HG02678 (cell line): ENCODE results near the gene RUFY3.
"Not testable (repeated sequence)": the region's sequence is repeated elsewhere in the genome, so short reads cannot be mapped to it uniquely, and the experiment has no call there.

Source experiments
- ATAC-seq: cut with Tn5 transposase; IDR thresholded peaks from one replicate; pipeline ENCODE4 v1.9.1; 2021; ENCODE audit warnings: mild to moderate bottlenecking, moderate library complexity; ENCODE audit not compliant: unreplicated experiment

RUFY3 gene, protein sequence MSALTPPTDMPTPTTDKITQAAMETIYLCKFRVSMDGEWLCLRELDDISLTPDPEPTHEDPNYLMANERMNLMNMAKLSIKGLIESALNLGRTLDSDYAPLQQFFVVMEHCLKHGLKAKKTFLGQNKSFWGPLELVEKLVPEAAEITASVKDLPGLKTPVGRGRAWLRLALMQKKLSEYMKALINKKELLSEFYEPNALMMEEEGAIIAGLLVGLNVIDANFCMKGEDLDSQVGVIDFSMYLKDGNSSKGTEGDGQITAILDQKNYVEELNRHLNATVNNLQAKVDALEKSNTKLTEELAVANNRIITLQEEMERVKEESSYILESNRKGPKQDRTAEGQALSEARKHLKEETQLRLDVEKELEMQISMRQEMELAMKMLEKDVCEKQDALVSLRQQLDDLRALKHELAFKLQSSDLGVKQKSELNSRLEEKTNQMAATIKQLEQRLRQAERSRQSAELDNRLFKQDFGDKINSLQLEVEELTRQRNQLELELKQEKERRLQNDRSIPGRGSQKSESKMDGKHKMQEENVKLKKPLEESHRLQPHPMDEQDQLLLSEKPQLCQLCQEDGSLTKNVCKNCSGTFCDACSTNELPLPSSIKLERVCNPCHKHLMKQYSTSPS

DNA sequence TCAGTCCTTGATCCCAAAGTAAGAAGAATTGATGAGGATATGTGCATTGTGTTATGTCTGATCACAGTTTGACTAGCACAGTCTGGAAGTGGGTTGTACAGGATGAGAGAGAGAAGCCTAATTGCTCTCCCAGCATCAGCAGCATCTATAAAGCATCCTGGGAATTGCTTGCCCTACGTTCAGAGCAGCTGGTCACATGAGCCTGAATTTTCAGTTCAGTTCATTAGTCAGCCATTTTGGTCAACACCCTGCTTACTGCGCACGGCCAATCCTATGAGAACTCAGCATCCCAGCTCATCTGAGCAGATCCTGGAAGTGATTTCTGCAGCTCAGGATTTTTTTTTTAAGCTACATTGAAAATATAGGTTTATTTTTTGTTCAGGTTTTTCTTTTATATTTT, at the start of gene RUFY3:
RUFY3 (plus strand) TSS at position 218 of the 400 bp plus-strand sequence. CDS start 610 bp downstream, outside the sequence.
- no peak for ATAC-seq

DNA sequence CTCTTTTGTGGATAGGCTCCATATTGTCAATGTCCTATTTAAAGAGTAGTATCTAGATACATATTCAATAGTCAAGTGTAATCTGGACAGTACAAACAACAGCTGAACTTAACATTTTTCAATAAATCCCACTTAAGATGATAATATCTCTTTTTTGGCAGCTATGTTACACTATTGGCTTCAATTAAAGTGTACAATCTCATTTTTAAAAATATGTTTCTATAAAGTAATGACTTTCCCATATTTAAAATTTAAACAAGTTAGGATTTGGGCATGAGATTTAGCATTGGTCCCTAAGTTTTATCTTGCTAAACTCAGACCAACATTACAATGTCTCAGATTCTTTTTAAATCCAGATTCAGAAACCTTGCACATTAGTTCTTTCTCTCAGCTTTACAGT, 47.6 kb upstream of the RUFY3 start:
- no peak for ATAC-seq

DNA sequence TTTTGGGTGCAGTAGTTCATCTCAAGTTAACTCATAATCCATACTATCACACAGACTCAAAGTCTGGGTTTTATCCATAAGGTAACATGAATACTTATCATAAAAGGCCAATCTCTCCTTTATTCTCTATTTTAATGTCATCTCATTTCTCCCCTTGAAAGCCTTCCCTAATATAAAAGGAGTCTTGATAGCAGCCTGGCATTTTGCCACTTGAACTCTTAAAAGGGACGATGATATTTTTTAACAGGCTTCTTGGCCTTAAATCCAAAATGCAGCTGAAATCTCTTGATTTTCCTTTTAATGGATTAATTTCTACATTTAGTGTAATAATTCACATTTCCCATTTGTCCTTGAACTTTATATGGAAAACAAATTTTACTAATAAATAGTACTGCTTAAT, 47.0 kb upstream of the RUFY3 start:
- no peak for ATAC-seq

DNA sequence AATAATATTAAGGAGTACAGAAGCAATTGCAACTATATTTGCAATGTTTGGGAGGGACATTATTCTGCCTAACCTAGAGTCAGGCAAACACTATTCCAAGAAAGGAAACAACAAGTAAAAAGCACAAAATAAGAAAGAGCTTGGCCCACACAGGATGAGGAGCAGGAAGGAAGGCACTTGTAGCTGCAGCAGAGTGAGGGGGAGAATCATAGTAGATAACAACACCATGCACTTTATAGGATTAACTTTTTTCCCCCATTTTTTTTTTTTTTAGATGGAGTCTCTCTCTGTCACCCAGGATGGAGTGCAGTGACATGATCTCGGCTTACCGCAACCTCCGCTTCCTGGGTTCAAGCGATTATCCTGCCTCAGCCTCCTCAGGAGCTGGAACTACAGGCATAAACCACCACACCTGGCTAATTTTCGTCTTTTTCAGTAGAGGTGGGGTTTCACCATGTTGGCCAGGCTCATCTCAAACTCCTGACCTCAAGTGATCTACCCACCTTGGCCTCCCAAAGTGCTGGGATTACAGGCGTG, 45.1 kb upstream of the RUFY3 start:
- no peak for ATAC-seq

DNA sequence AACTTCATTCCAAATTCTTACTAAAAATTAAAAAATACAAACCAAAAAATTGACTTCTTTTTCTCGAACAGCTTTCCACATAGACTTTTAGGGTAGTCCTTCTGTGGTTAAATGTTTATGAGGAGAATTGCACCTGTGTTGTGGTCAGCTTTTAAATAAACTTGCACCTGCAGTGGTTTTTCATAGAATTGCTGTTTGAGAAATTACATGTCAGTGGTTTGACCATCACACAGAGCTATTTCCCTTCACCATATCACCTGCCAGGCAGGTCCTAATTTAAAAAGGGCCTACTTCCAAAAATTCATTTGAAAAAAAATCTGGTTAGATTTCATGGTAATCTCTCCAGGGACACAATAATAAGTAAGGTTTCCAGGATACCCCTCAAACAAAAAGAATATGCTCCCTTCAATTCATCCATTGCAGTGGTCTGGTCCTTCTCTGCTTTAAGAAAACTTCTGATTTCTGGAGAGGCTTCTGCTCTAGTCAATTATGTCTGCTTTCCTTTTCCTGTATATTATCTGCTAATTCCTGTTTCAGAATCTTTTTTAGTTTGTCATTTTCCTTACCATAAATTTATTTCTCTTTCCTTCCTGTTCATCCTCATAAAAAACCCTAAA, 43.3 kb upstream of the RUFY3 start:
- peak; percentile 83 for ATAC-seq

DNA sequence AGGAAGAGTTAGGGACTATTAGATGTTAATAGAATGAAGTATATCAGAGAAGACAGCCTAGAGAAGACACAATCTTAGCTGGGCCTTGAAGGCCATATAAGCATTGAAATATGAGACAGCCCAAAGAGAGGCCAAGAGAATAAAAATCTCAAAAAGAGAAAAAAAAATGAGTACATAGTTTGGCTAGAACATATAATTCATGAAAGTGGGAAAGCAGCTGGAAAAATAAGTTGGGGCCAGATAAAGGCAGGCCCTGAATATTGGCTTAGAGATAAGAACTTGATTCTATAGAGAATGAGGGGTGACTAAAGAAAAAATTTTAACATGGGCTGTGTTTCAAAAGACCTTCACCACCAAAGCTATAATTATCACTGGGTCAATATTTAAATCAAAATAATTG, 40.8 kb upstream of the RUFY3 start:
- no peak for ATAC-seq

DNA sequence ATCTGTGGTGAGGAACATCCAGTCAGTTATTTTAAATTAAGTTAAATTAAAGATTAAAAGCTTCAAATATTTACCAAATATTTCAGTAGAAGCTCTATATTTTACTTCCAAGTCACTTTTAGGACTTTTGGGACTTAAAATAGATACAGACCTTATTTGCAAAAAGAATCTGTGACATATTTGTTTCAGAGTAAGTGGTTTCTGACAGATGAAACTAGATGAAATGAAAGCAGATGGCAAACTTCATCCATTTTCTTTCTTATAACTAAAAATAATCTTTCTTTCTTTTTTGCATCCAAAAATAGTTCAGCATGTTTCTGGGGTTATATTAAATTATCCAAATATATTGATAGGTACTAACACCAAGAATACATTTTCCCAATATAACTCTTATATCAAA, 40.1 kb upstream of the RUFY3 start:
- ATAC-seq, result peak; percentile 37

DNA sequence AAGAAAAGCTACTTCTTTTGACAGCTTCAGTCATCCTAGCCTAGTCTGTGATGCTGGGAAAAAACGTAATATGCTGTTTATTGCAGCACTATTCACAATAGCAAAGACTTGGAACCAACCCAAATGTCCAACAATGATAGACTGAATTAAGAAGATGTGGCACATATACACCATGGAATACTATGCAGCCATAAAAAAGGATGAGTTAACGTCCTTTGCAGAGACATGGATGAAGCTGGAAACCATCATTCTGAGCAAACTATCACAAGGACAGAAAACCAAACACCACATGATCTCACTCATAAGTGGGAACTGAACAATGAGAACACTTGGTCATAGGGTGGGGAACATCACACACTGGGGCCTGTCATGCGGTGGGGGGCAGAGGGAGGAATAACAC, 39.6 kb upstream of the RUFY3 start:
- ATAC-seq, result not testable (repeated sequence)

DNA sequence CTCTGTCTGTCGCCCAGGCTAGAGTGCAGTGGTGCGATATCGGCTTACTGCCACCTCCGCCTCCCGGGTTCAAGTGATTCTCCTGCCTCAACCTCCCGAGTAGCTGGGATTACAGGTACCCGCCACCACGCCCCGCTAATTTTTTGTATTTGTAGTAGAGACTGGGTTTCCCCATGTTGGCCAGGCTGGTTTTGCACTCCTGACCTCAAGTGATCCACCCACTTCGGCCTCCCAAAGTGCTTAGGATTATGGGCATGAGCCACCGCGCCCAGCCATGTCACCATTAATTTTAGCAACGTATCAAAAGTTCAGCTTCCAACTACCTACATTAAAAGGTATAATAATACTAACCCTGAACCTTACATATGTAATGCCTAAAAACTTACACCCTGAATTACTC, 34.4 kb upstream of the RUFY3 start:
- ATAC-seq, result no peak

DNA sequence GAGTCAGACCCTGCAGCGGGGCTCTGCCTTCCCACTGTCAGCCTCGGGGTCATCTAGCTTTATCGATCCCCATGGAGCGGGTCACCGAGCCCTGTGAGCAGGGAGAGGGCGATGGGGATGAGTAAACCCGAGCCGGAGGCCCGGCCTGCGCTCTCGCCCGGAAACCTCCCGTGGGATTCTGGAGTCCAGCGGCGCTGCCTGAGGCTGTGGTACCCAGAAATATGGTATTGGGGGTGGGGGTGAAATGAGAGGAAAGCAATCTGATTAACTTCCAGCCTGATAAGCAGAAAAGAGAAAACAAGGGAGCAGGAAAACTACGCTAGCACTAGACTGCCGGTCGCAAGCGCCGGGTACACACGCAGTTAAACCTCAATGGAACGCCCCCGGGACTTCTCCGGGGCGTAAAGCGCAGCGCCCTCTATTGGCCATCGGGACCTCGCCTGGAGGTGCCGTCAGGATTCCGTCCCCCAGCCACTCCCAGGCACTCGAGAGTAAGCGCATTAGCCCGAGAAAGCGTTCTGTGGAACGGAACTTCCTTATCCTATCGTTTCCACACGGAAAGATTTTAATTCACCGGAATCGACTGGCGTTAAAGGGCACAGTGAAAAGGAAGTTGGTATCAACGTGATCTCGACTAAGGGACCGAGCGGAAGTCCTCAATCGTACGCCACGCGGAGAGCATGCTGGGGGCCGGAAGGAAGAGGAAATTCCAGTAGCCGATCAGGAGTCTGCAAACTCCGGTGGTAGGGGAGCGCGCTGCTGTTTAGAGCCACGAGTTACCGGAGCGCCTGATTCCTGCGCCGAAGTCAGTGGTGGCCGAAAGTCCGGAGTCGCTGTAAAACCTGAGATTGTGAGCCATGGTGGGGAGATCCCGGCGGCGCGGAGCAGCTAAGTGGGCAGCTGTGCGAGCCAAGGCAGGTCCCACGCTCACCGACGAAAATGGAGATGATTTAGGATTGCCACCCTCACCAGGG, 33.7 kb upstream of the RUFY3 start, which contains the start of gene UTP3:
UTP3 (plus strand) TSS at position 712 of the 974 bp plus-strand sequence; CDS start at position 858, 146 bp downstream.
- ATAC-seq, result peak; percentile 89

DNA sequence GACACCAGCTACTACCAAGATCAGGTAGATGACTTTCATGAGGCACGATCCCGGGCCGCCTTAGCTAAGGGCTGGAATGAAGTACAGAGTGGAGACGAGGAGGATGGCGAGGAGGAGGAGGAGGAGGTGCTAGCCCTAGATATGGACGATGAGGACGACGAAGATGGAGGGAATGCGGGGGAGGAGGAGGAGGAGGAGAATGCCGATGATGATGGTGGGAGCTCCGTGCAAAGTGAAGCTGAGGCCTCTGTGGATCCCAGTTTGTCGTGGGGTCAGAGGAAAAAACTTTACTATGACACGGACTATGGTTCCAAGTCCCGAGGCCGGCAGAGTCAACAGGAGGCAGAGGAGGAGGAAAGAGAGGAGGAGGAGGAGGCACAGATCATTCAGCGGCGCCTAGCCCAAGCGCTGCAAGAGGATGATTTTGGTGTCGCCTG, 33.0 kb upstream of the RUFY3 start:
- peak; percentile 0 for ATAC-seq

DNA sequence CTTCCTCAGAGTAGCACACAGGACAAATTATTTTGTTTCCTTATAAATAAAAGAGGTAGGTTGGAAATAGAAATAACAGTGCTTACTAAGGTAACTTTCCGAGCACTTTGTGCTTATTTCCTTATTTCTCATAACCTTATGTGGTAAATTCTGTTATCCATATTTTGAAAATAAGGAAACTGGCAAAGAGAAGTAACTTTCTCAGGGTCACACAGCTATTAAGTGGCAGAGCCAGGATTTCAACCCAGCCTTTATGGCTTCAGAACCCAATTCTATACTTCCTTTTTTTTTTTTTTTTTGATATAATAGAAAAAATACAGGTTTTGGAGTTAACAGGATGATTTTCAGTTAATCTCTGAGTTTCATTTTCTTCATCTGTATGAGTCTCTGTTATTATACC, 30.1 kb upstream of the RUFY3 start:
- ATAC-seq, result no peak

DNA sequence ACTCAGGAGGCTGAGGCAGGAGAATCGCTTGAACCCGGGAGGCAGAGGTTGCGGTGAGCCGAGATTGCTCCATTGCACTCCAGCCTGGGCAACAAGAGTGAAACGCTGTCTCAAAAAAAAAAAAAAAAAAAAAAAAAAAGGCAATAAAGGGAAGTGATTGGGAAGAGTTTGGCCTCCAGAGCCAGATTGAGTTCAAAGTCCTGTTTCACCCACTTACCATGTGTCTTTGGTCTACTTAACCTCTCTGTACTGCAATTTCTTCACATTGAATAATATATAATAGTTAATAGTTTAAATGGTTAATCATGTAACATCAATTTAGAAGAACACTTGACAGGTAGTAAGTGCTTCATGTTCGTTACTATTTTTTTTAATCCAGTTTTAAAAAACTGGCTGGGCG, 27.1 kb upstream of the RUFY3 start:
- ATAC-seq, result not testable (repeated sequence)

DNA sequence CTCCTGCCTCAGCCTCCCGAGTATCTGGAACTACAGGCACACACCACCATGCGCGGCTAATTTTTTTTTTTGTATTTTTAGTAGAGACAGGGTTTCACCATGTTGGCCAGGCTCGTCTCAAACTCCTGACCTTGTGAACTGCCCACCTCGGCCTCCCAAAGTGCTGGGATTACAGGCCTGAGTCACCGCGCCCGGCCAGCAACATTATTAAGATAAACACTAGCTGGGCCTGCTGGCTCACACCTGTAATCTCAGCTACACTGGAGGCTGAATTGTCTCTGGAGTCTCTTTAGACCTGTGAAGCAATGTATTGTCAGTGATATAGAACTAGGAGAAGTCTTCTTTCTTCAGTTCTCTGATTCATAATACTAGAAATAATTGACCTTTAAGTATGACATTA, 23.3 kb upstream of the RUFY3 start:
- ATAC-seq, result not testable (repeated sequence)

DNA sequence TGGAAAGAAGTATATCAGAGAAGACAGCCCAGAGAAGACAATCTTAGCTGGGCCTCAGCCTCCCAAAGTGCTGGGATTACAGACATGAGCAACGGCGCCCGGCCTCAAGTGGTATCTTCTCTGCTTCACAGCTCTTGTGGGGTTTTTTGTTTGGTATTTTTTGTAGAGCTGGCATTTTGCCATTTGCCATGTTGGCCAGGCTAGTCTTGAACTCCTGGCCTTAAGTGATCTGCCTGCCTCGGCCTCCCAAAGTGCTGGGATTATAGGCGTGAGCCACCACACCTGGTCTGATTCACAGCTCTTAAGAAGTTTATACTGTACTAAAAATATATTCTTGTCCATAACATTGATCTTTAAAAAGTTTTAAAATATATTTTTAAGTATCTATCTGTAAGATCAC, 21.1 kb upstream of the RUFY3 start:
- no peak for ATAC-seq

DNA sequence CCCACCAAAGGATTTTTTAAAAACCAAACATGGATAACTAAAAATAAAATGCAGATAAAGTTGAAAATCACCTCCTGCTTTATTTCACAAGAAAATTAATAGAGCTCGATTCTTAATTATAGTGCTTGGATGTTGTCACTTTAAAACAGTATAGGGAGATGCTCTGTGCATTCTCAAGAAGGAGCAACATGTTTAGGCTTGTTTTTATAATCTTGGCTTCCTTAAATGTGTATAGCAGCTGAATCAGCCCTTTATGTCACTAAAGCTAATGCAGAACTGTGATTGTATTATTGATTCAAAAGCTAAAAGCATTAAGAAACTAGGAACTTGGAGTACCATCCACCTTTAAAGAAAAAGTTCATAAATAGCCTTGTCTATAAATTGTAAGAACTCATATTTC, 20.5 kb upstream of the RUFY3 start:
- ATAC-seq, result no peak

DNA sequence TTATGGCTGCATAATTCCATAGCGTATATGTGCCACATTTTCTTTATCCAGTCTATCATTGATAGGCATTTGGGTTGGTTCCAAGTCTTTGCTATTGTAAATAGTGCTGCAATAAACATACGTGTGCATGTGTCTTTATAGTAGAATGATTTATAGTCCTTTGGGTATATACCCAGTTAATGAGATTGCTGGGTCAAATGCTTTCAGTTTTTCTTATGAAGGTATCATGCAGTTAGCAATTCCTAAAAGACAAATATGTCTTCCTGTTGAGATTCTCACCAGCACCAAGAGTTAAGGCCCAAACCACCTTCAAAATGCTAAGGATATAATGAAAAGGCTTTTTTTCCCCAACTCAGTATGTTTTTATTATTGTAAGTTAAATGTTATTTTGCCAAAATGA, 19.2 kb upstream of the RUFY3 start:
- ATAC-seq, result not testable (repeated sequence)

DNA sequence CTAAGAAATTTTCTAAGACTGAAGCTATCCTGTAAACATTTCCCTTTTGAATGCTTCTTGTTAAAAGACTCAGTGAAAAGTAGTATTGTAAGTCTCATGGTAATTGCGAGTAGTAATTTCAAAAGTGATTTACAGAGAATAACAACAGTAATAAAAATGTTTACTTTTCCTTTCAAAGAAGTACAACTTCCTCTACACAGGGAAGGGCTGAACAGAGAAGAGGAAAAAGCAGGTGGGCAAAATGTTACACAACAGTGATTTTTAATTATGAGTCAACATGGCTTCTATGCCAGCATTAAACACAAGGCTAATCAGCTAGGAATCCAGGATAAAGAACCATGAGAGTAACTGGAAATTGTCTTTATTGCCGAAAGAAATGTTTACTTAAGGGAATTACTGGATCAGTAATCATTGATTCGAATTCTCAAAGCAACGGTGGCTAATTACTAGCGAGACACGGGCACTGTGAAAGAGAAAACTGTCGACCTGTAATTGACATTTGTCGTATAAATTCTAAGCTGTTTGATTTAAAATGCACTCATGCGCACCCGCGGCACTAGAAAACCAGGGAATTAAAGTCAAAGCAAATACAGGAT, 18.0 kb upstream of the RUFY3 start:
- no peak for ATAC-seq

DNA sequence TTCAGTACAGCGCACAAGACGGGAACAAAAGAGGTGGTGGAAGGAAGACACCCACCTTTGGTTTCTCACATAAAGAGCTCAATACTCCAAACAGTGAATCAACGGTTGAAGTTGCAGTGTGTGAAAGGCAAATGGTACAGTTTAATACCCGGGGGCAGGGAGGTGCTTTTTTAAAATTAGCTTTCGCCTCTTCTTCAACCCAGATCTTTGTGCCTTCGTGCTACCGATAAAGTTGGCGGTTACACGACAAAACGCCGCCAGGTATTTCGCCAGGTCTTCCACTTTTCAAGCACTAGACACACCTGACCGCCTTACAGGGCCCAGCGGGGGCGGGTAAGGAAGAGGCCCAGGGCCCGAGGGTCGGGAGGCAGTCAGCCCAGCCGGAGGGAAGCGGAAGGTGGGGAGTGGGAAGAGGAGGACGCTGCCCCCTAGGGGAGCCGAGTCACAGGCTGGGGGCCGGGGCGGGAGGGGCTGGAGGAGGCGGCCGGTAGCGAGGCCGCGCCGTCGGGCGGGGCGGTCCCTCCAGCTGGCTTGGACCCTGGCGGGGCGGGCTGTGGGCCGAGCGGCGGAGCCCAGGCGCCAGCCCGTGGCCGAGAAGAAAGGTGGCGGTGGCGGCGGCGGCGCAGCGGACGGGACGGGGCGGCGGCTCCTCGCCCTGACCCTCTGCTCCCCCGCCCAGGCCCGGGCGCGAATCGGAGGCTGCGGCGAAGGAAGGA, 17.4 kb upstream of the RUFY3 start:
- peak; percentile 65 for ATAC-seq

DNA sequence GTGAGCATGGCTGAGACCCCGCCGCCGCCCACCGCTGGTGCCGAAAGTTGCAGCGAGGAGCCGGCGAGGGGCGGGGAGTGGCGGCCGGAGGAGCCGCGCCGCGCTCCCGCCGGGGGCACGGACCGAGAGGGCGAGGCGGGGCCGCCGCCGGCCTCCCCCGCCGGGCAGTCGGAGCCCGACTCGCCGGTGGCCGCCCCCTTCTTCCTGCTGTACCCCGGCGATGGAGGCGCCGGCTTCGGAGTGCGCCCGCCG, 16.9 kb upstream of the RUFY3 start:
- peak; percentile 37 for ATAC-seq
